ENCODE measurements around the gene DLGAP3. TPM values are rescaled to one million over a fixed set of nuclear protein-coding genes. Genes with fewer than 3 reads are reported as not detected.
A peak's percentile ranks its signal among the peaks of the same experiment; 100 is the strongest.

The DLGAP3 gene
- total and polyA plus RNA-seq, 2 of the 13 experiments (the other 11 are each of a cell fraction or from before 2014, with no cell fraction given) = 0.03 to 0.04 TPM

- TF ChIP-seq ZBTB40 (IDR thresholded peaks at IDR 0.05) (no peak), ZBTB40 (CRISPR knock-in tag; IDR thresholded peaks at IDR 0.05) (no peak), ERF (CRISPR knock-in tag; IDR thresholded peaks at IDR 0.05) (peak; percentile 39; the same call in 1 of the 2 replicates), SUZ12 (IDR thresholded peaks at IDR 0.05; ENCODE audit: low read depth, low read length) (no peak), RCOR2 (CRISPR knock-in tag; IDR thresholded peaks at IDR 0.05) (no peak), PHF21A (CRISPR knock-in tag; IDR thresholded peaks at IDR 0.05) (no peak), ZNF615 (CRISPR knock-in tag; IDR thresholded peaks at IDR 0.05; ENCODE audit: borderline replicate concordance) (no peak), SRSF1 (optimal IDR thresholded peaks at IDR 0.05; ENCODE audit: low read depth, low read length) (peak; percentile 32), ZFAT (CRISPR knock-in tag; conservative IDR thresholded peaks at IDR 0.05) (no peak), THYN1 (CRISPR knock-in tag; IDR thresholded peaks at IDR 0.05; ENCODE audit: borderline replicate concordance, low read depth) (no peak), ZSCAN31 (CRISPR knock-in tag; IDR thresholded peaks at IDR 0.05; ENCODE audit: low read depth) (no peak)
- TF ChIP-seq, protein P1, sequence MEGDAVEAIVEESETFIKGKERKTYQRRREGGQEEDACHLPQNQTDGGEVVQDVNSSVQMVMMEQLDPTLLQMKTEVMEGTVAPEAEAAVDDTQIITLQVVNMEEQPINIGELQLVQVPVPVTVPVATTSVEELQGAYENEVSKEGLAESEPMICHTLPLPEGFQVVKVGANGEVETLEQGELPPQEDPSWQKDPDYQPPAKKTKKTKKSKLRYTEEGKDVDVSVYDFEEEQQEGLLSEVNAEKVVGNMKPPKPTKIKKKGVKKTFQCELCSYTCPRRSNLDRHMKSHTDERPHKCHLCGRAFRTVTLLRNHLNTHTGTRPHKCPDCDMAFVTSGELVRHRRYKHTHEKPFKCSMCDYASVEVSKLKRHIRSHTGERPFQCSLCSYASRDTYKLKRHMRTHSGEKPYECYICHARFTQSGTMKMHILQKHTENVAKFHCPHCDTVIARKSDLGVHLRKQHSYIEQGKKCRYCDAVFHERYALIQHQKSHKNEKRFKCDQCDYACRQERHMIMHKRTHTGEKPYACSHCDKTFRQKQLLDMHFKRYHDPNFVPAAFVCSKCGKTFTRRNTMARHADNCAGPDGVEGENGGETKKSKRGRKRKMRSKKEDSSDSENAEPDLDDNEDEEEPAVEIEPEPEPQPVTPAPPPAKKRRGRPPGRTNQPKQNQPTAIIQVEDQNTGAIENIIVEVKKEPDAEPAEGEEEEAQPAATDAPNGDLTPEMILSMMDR (CRISPR knock-in tag; IDR thresholded peaks at IDR 0.05) = peak; percentile 91
- TF ChIP-seq, protein P2, sequence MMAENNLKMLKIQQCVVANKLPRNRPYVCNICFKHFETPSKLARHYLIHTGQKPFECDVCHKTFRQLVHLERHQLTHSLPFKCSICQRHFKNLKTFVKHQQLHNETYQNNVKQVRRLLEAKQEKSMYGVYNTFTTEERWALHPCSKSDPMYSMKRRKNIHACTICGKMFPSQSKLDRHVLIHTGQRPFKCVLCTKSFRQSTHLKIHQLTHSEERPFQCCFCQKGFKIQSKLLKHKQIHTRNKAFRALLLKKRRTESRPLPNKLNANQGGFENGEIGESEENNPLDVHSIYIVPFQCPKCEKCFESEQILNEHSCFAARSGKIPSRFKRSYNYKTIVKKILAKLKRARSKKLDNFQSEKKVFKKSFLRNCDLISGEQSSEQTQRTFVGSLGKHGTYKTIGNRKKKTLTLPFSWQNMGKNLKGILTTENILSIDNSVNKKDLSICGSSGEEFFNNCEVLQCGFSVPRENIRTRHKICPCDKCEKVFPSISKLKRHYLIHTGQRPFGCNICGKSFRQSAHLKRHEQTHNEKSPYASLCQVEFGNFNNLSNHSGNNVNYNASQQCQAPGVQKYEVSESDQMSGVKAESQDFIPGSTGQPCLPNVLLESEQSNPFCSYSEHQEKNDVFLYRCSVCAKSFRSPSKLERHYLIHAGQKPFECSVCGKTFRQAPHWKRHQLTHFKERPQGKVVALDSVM (CRISPR knock-in tag; IDR thresholded peaks at IDR 0.05) = no peak
- TF ChIP-seq, protein P3, sequence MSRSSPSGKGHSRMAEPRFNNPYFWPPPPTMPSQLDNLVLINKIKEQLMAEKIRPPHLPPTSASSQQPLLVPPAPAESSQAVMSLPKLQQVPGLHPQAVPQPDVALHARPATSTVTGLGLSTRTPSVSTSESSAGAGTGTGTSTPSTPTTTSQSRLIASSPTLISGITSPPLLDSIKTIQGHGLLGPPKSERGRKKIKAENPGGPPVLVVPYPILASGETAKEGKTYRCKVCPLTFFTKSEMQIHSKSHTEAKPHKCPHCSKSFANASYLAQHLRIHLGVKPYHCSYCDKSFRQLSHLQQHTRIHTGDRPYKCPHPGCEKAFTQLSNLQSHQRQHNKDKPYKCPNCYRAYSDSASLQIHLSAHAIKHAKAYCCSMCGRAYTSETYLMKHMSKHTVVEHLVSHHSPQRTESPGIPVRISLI (CRISPR knock-in tag; IDR thresholded peaks at IDR 0.05; ENCODE audit: borderline replicate concordance) = no peak
These were observed 63.3 kb downstream of the DLGAP3 start (continued) for GRCh38 chr1:34865981-34866761.

Data from HepG2 (cell line).